Right ventricle myocardium superior (tissue), 1 donor: ENCODE results near the gene IQGAP3. TPM values are rescaled to one million over a fixed set of nuclear protein-coding genes. Genes with fewer than 3 reads are reported as not detected.
"Not testable (repeated sequence)": the region's sequence is repeated elsewhere in the genome, so short reads cannot be mapped to it uniquely, and the experiment has no call there.

Experiments
- ATAC-seq: fragments of 200-7000 bp; cut with Tn5 transposase; one replicate; pipeline ENCODE4 v1.9.1; 2020; ENCODE audit warnings: mild to moderate bottlenecking; ENCODE audit not compliant: poor library complexity
- DNase-seq: peaks from one replicate; pipeline ENCODE4 v3.0.0-alpha.2; 2020
- intact Hi-C: fragments of 100-400 bp; cut with DNase I; formaldehyde crosslinking; loops from one replicate; pipeline ENCODE4 v1.11.2; 2022
- long read RNA-seq: library from polyadenylated mRNA; unstranded; transcript quantifications from one replicate; pipeline ENCODE4 v2.0.0, GENCODE V29; 2021
- total RNA-seq: library from RNA; stranded (reverse); fragmentation: NEBNext Ultra II Directional; extraction: Animal tissue kit (Norgen Biotek cat#: 25700); gene quantifications from one replicate; pipeline ENCODE4 v1.2.1, GENCODE V29; 2021
- donor health status: DM: no; HTN: yes; CAD: no; lungs with severe emphysema.

IQGAP3 gene, protein sequence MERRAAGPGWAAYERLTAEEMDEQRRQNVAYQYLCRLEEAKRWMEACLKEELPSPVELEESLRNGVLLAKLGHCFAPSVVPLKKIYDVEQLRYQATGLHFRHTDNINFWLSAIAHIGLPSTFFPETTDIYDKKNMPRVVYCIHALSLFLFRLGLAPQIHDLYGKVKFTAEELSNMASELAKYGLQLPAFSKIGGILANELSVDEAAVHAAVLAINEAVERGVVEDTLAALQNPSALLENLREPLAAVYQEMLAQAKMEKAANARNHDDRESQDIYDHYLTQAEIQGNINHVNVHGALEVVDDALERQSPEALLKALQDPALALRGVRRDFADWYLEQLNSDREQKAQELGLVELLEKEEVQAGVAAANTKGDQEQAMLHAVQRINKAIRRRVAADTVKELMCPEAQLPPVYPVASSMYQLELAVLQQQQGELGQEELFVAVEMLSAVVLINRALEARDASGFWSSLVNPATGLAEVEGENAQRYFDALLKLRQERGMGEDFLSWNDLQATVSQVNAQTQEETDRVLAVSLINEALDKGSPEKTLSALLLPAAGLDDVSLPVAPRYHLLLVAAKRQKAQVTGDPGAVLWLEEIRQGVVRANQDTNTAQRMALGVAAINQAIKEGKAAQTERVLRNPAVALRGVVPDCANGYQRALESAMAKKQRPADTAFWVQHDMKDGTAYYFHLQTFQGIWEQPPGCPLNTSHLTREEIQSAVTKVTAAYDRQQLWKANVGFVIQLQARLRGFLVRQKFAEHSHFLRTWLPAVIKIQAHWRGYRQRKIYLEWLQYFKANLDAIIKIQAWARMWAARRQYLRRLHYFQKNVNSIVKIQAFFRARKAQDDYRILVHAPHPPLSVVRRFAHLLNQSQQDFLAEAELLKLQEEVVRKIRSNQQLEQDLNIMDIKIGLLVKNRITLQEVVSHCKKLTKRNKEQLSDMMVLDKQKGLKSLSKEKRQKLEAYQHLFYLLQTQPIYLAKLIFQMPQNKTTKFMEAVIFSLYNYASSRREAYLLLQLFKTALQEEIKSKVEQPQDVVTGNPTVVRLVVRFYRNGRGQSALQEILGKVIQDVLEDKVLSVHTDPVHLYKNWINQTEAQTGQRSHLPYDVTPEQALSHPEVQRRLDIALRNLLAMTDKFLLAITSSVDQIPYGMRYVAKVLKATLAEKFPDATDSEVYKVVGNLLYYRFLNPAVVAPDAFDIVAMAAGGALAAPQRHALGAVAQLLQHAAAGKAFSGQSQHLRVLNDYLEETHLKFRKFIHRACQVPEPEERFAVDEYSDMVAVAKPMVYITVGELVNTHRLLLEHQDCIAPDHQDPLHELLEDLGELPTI (N-terminal part only)
- total RNA-seq, result 0.56 TPM
- long read RNA-seq, result 0 reads

- DNase-seq (peak; percentile 86), ATAC-seq (peak; percentile 97)
- intact Hi-C loops, result no loop called here
Measured at GRCh38 chr1:156571919-156572662, at the start of gene IQGAP3. Gene IQGAP3, minus strand, starts transcription at chr1:156572565. Its CDS starts 36 bp downstream, at chr1:156572529.

DNA sequence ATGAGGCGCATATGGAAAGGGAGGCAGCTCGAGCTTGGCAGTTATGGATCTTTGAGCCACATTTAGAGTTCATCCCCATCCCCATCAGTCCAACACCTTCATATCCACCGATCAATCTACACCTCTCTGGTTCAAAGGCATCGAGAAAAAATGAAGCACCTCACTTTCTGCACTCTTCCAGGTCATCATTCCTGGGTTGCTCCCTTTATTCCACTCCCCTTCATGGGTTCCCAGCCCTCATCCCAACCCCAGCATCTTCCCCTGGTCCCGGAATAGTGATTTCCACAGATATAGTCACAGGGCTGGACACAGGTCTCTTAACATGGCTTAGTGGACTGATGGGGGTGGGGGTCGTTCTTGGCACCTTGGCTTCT is 47.2 kb upstream of the IQGAP3 start:
- intact Hi-C loops, result no loop called here
- ATAC-seq (no peak), DNase-seq (no peak)

- DNase-seq, result no peak
- intact Hi-C loops, result no loop called here
- no peak for ATAC-seq
Measured at GRCh38 chr1:156618853-156619581, 46.7 kb upstream of the IQGAP3 start, which contains the start of gene HAPLN2. Gene HAPLN2, plus strand, starts transcription at chr1:156619415. Its CDS starts 4,076 bp downstream, at chr1:156623491.

DNA sequence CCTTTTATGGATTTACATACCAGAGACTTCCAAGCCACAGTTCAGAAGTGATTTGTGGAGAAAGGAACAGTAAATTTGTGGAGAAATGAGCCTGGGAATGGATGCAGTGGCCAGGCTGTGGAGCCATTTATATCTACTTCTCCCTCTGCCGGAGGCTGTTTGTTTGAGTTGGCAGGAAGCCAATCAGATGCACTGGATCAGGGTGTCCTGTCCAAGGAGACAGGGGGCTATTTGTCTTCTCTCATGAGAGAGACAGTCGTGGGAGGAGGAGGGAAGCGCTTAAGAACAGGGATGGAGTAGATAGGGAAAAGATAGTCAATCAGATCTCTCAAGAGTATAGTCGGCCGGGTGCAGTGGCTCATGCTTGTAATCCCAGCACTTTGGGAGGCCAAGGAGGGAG is 44.1 kb upstream of the IQGAP3 start:
- DNase-seq (peak; percentile 51), ATAC-seq (peak; percentile 83)
- intact Hi-C loops, result no loop called here

DNA sequence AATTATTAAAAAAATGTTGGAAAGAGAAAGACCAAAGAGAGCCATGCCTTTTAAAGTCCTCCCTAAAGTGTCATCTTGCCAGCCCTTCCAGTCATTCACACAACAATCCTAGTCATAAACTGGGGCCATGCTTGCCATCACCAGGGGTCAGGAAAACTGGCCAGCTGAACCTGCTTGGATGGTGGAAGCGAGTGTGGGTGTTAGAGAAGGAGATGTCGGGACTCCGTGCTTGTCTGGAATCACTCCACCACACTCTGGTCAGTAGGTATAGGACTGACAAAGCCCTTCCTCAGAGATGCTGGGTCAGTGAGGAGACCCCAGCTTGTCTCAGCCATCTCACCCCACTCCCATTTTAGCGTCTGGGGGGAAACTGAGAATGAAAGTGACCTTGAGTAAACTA is 43.6 kb upstream of the IQGAP3 start:
- ATAC-seq (peak; percentile 13), DNase-seq (no peak)
- intact Hi-C loops, result no loop called here

- ATAC-seq (no peak), DNase-seq (no peak)
- intact Hi-C loops, result no loop called here
Measured at GRCh38 chr1:156612666-156613065, 40.3 kb upstream of the IQGAP3 start.

GRCh38 chr1:156610072-156610471 is 37.7 kb upstream of the IQGAP3 start:
- DNase-seq, ATAC-seq, intact Hi-C loops: not testable (repeated sequence)

- DNase-seq (no peak), ATAC-seq (no peak)
- intact Hi-C loops, result loop anchor here (5.0 kb wide), 2 partner anchors 162 to 222 kb away; no protein-coding TSS in a partner anchor
Measured at GRCh38 chr1:156608981-156609380, 36.6 kb upstream of the IQGAP3 start.

GRCh38 chr1:156608036-156608674 is 35.8 kb upstream of the IQGAP3 start:
- DNase-seq (no peak), ATAC-seq (peak; percentile 97)
- intact Hi-C loops, result loop anchor here (5.0 kb wide), 2 partner anchors 161 to 221 kb away; no protein-coding TSS in a partner anchor

DNA sequence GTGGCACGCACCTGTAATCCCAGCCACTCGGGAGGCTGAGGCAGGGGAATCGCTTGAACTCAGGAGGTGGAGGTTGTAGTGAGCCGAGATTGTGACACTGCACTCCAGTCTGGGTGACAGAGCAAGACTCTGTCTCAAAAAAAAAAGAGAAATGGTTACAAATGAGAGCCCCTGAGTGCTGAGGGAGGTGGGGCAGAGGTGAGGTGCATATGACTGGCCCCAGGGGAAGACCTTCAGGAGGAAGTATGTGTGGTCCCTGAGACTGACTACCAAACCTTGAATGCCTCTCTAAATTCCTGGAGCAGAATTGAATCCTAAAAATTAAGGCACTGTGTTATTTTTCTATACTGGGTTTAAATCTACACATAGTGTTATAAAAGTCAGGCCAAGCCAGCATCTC is 35.0 kb upstream of the IQGAP3 start:
- not testable (repeated sequence) for ATAC-seq
- intact Hi-C loops, result loop anchor here (5.0 kb wide), 2 partner anchors 160 to 220 kb away; no protein-coding TSS in a partner anchor

DNA sequence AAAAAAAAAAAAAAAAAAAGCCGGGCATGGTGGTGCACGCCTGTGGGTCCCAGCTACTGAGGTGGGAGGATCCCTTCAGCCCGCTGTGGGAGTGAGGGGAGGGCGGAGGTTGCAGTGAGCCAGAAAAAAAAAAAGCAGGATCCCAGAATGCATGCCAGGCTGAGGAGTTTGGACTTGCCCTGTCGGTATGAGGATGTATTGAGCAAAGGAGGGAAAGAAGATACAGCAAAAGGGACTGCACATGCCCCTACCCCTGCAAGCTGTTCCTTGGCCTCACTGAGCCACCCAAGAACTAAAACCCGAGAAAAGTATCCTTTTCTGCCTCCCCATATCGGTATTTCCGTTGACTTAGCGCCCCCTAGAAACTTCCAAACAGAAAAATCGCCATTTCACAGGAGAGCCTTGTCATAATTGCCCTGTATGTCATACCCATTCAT is 30.2 kb upstream of the IQGAP3 start:
- intact Hi-C loops, result no loop called here
- ATAC-seq (no peak), DNase-seq (no peak)

More for the DNA sequence above, 35.0 kb upstream of the IQGAP3 start:
- not testable (repeated sequence) for DNase-seq

DNA sequence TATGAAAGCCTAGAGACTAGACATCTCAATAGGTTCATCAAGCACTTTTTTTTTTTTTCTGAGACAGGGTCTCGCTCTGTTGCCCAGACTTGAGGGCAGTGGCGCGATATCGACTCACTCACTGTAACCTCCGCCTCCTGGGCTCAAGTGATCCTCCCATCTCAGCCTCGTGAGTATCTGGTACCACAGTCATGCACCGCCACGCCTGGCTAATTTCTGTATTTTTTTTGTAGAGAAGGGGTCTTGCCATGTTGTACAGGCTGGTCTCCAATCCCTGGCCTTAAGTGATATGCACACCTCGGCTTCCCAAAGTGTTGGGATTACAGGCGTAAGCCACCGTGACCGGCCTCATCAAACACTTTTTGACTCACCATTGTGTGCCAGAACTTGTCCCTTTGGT is 29.5 kb upstream of the IQGAP3 start:
- DNase-seq (no peak), ATAC-seq (no peak)
- intact Hi-C loops, result no loop called here

- DNase-seq (peak; percentile 83), ATAC-seq (peak; percentile 92)
- intact Hi-C loops, result no loop called here
Measured at GRCh38 chr1:156601122-156601830, 28.9 kb upstream of the IQGAP3 start, which contains the start of gene GPATCH4. Gene GPATCH4, minus strand, starts transcription at chr1:156601479.

GRCh38 chr1:156600733-156601121 is 28.4 kb upstream of the IQGAP3 start:
- ATAC-seq, result no peak
- no peak for DNase-seq
- intact Hi-C loops, result no loop called here

DNA sequence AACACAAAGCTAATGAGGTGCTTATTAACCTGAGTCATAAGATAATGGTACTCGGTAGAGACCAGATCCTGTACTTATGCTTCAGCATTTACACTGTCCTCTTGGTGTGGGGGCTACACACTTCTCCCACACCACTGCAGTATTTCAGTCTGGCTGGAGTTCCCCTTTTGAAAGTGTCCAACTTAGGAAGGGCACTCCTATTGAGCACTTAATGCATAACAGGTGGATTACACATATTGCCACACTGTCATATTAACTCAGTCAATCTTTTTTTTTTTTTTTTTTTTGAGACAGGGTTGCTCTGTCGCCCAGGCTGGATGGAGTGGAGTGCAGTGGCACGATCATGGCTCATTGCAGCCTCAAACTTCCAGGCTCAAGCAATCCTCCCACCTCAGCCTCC is 27.4 kb upstream of the IQGAP3 start:
- no peak for ATAC-seq

More for the DNA sequence above, 27.4 kb upstream of the IQGAP3 start:
- intact Hi-C loops, result loop anchor here (10.0 kb wide), 1 partner anchor 125 kb away; no protein-coding TSS in a partner anchor
- no peak for DNase-seq
